ENCODE measurements around the gene HPCAL1.

The HPCAL1 gene

GRCh38 chr2:10327896-10328669 is 25.4 kb downstream of the HPCAL1 start:
- no peak for TF ChIP-seq CTCF (IDR thresholded peaks at IDR 0.05; ENCODE audit: low read depth, low read length)
- no peak for DNase-seq (ENCODE audit: low read depth in 2 of 2)
- no peak overlapping the region for H3K4me3 ChIP-seq (replicated peaks in 1 of 2; ENCODE audit: low read depth in 2 of 2, low read length in 2 of 2)

- no peak for DNase-seq (ENCODE audit: low read depth in 2 of 2)
- H3K4me3 ChIP-seq (replicated peaks in 1 of 2; ENCODE audit: low read depth in 2 of 2, low read length in 2 of 2), result no peak overlapping the region
- no peak for TF ChIP-seq CTCF (IDR thresholded peaks at IDR 0.05; ENCODE audit: low read depth, low read length)
These were observed 26.2 kb downstream of the HPCAL1 start for GRCh38 chr2:10328670-10329579.

- H3K4me3 ChIP-seq (replicated peaks in 1 of 2; ENCODE audit: low read depth in 2 of 2, low read length in 2 of 2), result no peak overlapping the region
- no peak for TF ChIP-seq CTCF (IDR thresholded peaks at IDR 0.05; ENCODE audit: low read depth, low read length)
- no peak for DNase-seq (ENCODE audit: low read depth in 2 of 2)
These were observed 26.8 kb downstream of the HPCAL1 start for GRCh38 chr2:10329580-10329879.

- no peak for TF ChIP-seq CTCF (IDR thresholded peaks at IDR 0.05; ENCODE audit: low read depth, low read length)
- H3K4me3 ChIP-seq (replicated peaks in 1 of 2; ENCODE audit: low read depth in 2 of 2, low read length in 2 of 2), result no peak overlapping the region
- DNase-seq (ENCODE audit: low read depth in 2 of 2), result peak; percentile 30 to 46
These were observed 27.4 kb downstream of the HPCAL1 start for GRCh38 chr2:10329880-10330699.

- no peak for TF ChIP-seq CTCF (IDR thresholded peaks at IDR 0.05; ENCODE audit: low read depth, low read length)
- no peak overlapping the region for H3K4me3 ChIP-seq (replicated peaks in 1 of 2; ENCODE audit: low read depth in 2 of 2, low read length in 2 of 2)
- DNase-seq (ENCODE audit: low read depth in 2 of 2), result no peak
These were observed 28.0 kb downstream of the HPCAL1 start for GRCh38 chr2:10330700-10331026.

GRCh38 chr2:10331027-10331701 is 28.5 kb downstream of the HPCAL1 start:
- DNase-seq (ENCODE audit: low read depth in 2 of 2), result peak; percentile 22 to 45
- H3K4me3 ChIP-seq (replicated peaks in 1 of 2; ENCODE audit: low read depth in 2 of 2, low read length in 2 of 2), result no peak overlapping the region
- no peak for TF ChIP-seq CTCF (IDR thresholded peaks at IDR 0.05; ENCODE audit: low read depth, low read length)
